CD4-positive, alpha-beta memory T cell (primary cell): ENCODE measurements around the gene RBFOX2. TPM values are rescaled to one million over a fixed set of nuclear protein-coding genes. Genes with fewer than 3 reads are reported as not detected.
A peak's percentile ranks its signal among the peaks of the same experiment; 100 is the strongest.

Experiments used
- CTCF ChIA-PET: fragments of 350-600 bp; sonication (Branson Sonifier 250); formaldehyde crosslinking; loops from one replicate; lab custom pipeline; 2021; ENCODE audit warnings: inconsistent platforms; ENCODE audit not compliant: partially characterized antibody; lab: Charles Lee
- POLR2A ChIA-PET: fragments of 350-600 bp; sonication (Branson Sonifier 250); formaldehyde crosslinking; loops from one replicate; lab custom pipeline; 2021; ENCODE audit not compliant: partially characterized antibody; lab: Charles Lee
- DNase-seq, 5 donors: peaks; one replicate each; pipeline versions ENCODE4 v3.0.0 to v3.0.0-alpha.2; 2020 to 2022; ENCODE audit warnings: mixed read lengths in 1 of 5
- H3K27ac ChIP-seq: one replicate; pipeline ENCODE4 v1.7.0; 2013; ENCODE audit warnings: low read depth, low read length
- H3K27me3 ChIP-seq: 2 replicates; pipeline ENCODE4 v1.7.0; 2013; ENCODE audit warnings: mild to moderate bottlenecking, low read length, moderate library complexity; ENCODE audit not compliant: insufficient read depth
- H3K36me3 ChIP-seq: 2 replicates; pipeline ENCODE4 v1.7.0; 2013; ENCODE audit warnings: mild to moderate bottlenecking, low read length, moderate library complexity; ENCODE audit not compliant: insufficient read depth
- H3K4me1 ChIP-seq: 2 replicates; pipeline ENCODE4 v1.7.0; 2013; ENCODE audit warnings: mild to moderate bottlenecking, low read length, moderate library complexity; ENCODE audit not compliant: insufficient read depth
- H3K4me3 ChIP-seq, 2 donors: one replicate each; pipeline ENCODE4 v1.7.0; 2013; ENCODE audit warnings: low read length in 2 of 2, mild to moderate bottlenecking in 1 of 2
- H3K9me3 ChIP-seq, 2 donors: one replicate each; pipeline ENCODE4 v1.7.0; 2013; ENCODE audit warnings: low read length in 2 of 2, control low read depth in 1 of 2; ENCODE audit not compliant: control insufficient read depth in 1 of 2
- H3K27ac Mint-ChIP-seq, 7 donors: one replicate each; pipeline ENCODE4 v1.8.0; 2020 to 2021; ENCODE audit warnings: mixed read lengths in 7 of 7, mild to moderate bottlenecking in 6 of 7, inconsistent platforms in 3 of 7, moderate library complexity in 3 of 7
- H3K27me3 Mint-ChIP-seq, 2 donors: one replicate each; pipeline ENCODE4 v1.8.0; 2020 to 2021; ENCODE audit warnings: mixed read lengths in 2 of 2
- H3K36me3 Mint-ChIP-seq, 2 donors: one replicate each; pipeline ENCODE4 v1.8.0; 2020 to 2021; ENCODE audit warnings: mixed read lengths in 2 of 2, inconsistent platforms in 1 of 2, mild to moderate bottlenecking in 1 of 2
- H3K4me1 Mint-ChIP-seq, 4 donors: one replicate each; pipeline ENCODE4 v1.8.0; 2020 to 2021; ENCODE audit warnings: mixed read lengths in 4 of 4, mild to moderate bottlenecking in 1 of 4
- H3K4me3 Mint-ChIP-seq, 8 donors: one replicate each; pipeline ENCODE4 v1.8.0; 2020 to 2021; ENCODE audit warnings: mixed read lengths in 8 of 8, mild to moderate bottlenecking in 7 of 8, moderate library complexity in 6 of 8, inconsistent platforms in 3 of 8
- H3K9me3 Mint-ChIP-seq, 8 donors: one replicate each; pipeline ENCODE4 v1.8.0; 2020 to 2021; ENCODE audit warnings: mixed read lengths in 8 of 8, mild to moderate bottlenecking in 5 of 8, inconsistent platforms in 3 of 8, moderate library complexity in 1 of 8
- intact Hi-C: fragments of 100-400 bp; cut with micrococcal nuclease; formaldehyde crosslinking; loops from one replicate; pipeline ENCODE4 v1.15.1; 2023
- polyA plus RNA-seq, 2 donors: library from polyadenylated mRNA; unstranded; fragments of 300-500 nt; fragmentation: Illumina TruSeq; gene quantifications; one replicate each; pipeline ENCODE4 v1.2.3, GENCODE V29; 2021
- total RNA-seq, 2 experiments: library from RNA; stranded (reverse); gene quantifications; one replicate each; pipeline ENCODE4 v1.2.3, GENCODE V29; 2021

Gene RBFOX2
- total and polyA plus RNA-seq, 4 experiments from 2014 or later: 0.68 to 1.3 (median 1.0) TPM

DNA sequence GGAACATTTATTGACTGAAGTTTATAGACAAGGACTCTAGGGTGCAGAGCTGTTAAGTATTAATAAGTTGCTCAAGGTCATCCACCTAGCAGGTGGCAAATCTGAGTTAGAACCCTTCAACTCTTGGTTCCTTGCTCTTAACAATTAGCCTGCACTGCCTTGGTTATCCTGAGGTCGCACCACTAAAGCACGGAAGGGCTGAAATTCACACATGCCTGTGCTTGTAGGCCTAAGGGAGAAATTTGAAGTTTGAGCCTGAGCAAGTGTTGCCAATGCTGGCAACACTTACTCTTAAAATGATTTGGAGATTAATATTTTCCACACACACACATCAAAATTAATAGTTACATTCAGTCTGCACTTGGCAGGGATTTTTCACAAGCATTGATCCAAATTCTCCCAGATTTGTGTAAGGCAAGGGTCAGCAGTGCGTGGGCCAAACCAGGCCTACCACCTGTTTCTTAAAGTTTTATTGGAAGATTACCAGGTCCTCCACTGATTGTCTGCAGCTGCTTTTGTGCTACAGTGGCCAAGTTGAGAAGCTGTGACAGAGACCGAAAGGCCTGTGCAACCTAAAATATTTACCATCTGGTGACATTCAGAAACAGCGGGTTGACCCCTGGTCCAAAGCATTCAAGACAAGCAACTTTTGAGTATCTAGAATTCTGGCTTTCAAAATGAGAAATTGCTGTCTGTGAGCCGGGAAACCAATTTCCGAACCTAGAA lies 294.7 kb downstream of the RBFOX2 start:
- H3K4me1 Mint-ChIP-seq: no peaks in the 10 kb centered on the region
- no peak for DNase-seq
- Histone ChIP-seq H3K9me3 (no peaks in the 10 kb centered on the region), H3K36me3 (no peaks in the 10 kb centered on the region), H3K27ac (no peak overlapping the region), H3K4me1 (no peaks in the 10 kb centered on the region), H3K27me3 (no peaks in the 10 kb centered on the region), H3K4me3 (no peak overlapping the region)
- ChIA-PET POLR2A (no interaction called here), CTCF (no interaction called here)
- H3K36me3 Mint-ChIP-seq: no peaks in the 10 kb centered on the region
- H3K9me3 Mint-ChIP-seq: no peaks in the 10 kb centered on the region
- intact Hi-C loops: no loop called here
- H3K27me3 Mint-ChIP-seq: peaks cover 4 to 6% of the 10 kb centered on the region in 2 donors
- H3K27ac Mint-ChIP-seq: peak overlapping the region in 1 of 7 donors; percentile 25
- H3K4me3 Mint-ChIP-seq: no peak overlapping the region

DNA sequence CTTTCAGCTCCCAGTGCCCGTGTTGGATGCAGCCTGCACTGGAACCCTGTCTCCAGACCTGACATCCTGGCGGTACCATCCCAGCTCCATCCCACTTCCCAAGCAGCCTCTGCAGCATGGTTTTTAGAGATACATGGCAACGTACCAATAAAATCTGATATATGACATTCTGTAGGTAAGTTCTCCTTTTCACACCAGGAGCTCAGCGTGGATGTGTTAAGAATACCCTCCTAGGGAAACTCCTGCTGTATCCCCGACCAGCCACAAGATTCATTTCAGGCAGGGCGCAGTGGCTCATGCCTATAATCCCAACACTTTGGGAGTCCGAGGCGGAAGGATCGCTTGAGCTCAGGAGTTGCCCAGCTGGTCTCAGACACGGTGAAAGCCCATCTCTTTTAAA lies 295.6 kb downstream of the RBFOX2 start:
- no peaks in the 10 kb centered on the region for H3K27me3 ChIP-seq
- ChIA-PET POLR2A (no interaction called here), CTCF (no interaction called here)
- Mint-ChIP-seq H3K4me3 (no peak overlapping the region), H3K9me3 (no peaks in the 10 kb centered on the region), H3K36me3 (no peaks in the 10 kb centered on the region), H3K4me1 (no peaks in the 10 kb centered on the region), H3K27me3 (peaks cover 4 to 6% of the 10 kb centered on the region in 2 donors), H3K27ac (peak overlapping the region in 1 of 7 donors; percentile 30)
- DNase-seq: no peak
- intact Hi-C loops: no loop called here
- no peaks in the 10 kb centered on the region for H3K36me3 ChIP-seq
- H3K27ac ChIP-seq: no peak overlapping the region
- no peaks in the 10 kb centered on the region for H3K9me3 ChIP-seq
- no peaks in the 10 kb centered on the region for H3K4me1 ChIP-seq
- no peak overlapping the region for H3K4me3 ChIP-seq

DNA sequence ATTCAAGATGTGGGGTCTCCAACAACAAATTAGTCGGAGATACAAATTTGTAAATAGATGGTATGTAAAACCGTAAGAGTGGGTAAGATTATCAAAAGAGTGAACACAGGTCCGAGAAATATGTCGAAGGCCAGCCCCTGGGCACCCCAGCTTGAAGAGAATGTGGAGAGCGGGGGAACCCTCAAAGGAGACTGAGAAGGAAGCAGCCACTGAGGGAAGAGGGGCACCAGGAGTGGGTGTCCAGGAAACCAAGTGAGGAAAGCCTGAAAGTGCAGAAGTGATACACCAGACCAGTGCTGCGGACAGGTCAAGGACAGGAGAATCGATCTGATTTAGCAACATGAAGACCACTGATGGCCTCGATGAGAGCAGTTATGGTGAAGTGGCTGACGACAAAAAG lies 296.5 kb downstream of the RBFOX2 start:
- Mint-ChIP-seq H3K27ac (no peak overlapping the region), H3K4me3 (no peak overlapping the region), H3K36me3 (no peaks in the 10 kb centered on the region), H3K4me1 (no peaks in the 10 kb centered on the region), H3K27me3 (peaks cover 4 to 6% of the 10 kb centered on the region in 2 donors), H3K9me3 (no peaks in the 10 kb centered on the region)
- ChIA-PET POLR2A (no interaction called here), CTCF (no interaction called here)
- no peak overlapping the region for H3K4me3 ChIP-seq
- H3K27ac ChIP-seq: no peak overlapping the region
- H3K27me3 ChIP-seq: no peaks in the 10 kb centered on the region
- no peaks in the 10 kb centered on the region for H3K36me3 ChIP-seq
- DNase-seq: no peak
- no peaks in the 10 kb centered on the region for H3K4me1 ChIP-seq
- intact Hi-C loops: no loop called here
- no peaks in the 10 kb centered on the region for H3K9me3 ChIP-seq

DNA sequence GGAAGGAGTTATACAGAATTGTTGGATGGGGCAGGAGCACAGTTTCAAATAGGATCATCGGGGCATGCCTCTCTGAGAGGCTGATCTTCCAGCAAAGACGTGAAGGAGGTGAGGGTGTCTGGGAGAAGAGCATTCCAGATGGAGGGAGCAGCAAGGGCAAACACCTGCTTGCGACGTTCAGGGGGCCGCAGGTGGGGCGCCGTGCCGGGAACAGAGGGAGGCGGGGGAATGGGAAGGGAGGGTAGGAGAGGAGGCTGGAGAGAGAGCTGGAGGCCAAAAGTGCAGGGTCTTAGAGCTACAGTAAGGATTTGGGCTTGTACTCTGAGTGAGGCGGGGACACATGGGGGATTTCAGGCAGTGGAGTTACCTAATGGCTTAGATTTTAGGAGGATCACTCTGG lies 297.3 kb downstream of the RBFOX2 start:
- H3K36me3 Mint-ChIP-seq: no peaks in the 10 kb centered on the region
- Histone ChIP-seq H3K9me3 (no peaks in the 10 kb centered on the region), H3K36me3 (no peaks in the 10 kb centered on the region), H3K27me3 (no peaks in the 10 kb centered on the region), H3K4me1 (no peaks in the 10 kb centered on the region), H3K4me3 (no peak overlapping the region), H3K27ac (no peak overlapping the region)
- no peak overlapping the region for H3K4me3 Mint-ChIP-seq
- H3K9me3 Mint-ChIP-seq: no peaks in the 10 kb centered on the region
- DNase-seq: no peak
- ChIA-PET POLR2A (no interaction called here), CTCF (no interaction called here)
- H3K27ac Mint-ChIP-seq: no peak overlapping the region
- H3K4me1 Mint-ChIP-seq: no peaks in the 10 kb centered on the region
- peaks cover 6 to 7% of the 10 kb centered on the region in 2 donors for H3K27me3 Mint-ChIP-seq
- intact Hi-C loops: no loop called here

DNA sequence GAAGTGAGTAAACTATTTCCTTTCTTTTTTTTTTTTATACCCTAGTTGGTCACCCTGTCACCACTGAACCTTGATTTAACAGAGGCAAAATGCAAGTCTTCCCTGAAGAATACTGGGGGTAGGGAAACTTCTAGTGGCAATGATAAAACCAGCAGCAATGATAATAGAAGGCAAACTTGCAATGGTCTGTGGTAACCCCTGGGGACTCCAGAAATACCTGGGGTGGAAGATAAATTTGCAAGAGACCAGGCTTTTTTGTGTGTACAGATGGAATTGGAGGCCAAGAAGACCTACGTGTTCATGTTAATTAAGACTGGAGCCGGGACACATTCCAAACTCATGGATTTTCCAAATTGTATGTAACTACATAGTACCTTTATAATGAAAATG lies 299.3 kb downstream of the RBFOX2 start:
- Mint-ChIP-seq H3K36me3 (no peaks in the 10 kb centered on the region), H3K27ac (no peak overlapping the region), H3K9me3 (no peaks in the 10 kb centered on the region), H3K4me1 (no peaks in the 10 kb centered on the region), H3K27me3 (peaks cover 6 to 7% of the 10 kb centered on the region in 2 donors), H3K4me3 (no peak overlapping the region)
- Histone ChIP-seq H3K27me3 (no peaks in the 10 kb centered on the region), H3K4me1 (no peaks in the 10 kb centered on the region), H3K4me3 (no peak overlapping the region), H3K27ac (no peak overlapping the region), H3K36me3 (no peaks in the 10 kb centered on the region), H3K9me3 (no peaks in the 10 kb centered on the region)
- intact Hi-C loops: no loop called here
- DNase-seq: no peak
- ChIA-PET POLR2A (no interaction called here), CTCF (no interaction called here)

DNA sequence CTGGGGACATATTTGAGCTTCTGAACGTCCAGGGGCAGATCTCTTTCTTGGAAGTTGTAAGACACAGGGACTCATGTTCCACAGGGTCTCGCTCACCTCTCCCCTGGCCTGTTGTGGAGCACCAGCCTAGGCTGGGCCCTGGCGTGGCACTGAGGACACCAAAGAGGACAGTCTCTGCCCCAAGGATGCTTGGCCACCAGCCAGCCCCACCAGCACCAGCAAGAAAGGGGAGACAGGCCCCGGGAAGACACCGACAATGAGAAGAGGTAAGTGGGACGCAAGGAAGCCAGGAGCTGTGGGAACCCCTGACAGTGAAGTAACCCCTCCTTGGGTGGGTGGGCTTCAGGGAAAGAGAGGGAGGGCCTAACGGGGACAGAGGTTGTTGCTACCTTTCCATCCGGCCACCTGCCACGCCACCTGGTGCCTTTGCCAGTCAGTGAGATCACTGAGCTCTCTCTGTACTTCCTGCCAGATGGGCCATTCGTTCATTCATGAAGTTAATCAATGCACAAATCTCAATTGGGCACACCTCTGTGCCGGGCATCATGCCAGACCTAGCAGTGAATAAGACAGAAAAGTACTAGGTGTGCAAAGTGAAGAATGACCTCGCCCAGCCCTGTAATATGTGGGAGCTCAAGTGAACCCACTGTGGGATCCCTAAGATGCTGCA lies 299.9 kb downstream of the RBFOX2 start:
- Mint-ChIP-seq H3K4me3 (no peak overlapping the region), H3K4me1 (no peaks in the 10 kb centered on the region), H3K36me3 (no peaks in the 10 kb centered on the region), H3K9me3 (no peaks in the 10 kb centered on the region), H3K27ac (no peak overlapping the region), H3K27me3 (peaks cover 6 to 7% of the 10 kb centered on the region in 2 donors)
- Histone ChIP-seq H3K27me3 (no peaks in the 10 kb centered on the region), H3K27ac (no peak overlapping the region), H3K36me3 (no peaks in the 10 kb centered on the region), H3K4me3 (no peak overlapping the region), H3K4me1 (no peaks in the 10 kb centered on the region), H3K9me3 (no peaks in the 10 kb centered on the region)
- DNase-seq: no peak
- CTCF ChIA-PET: no interaction called here
- POLR2A ChIA-PET: no interaction called here
- intact Hi-C loops: no loop called here

DNA sequence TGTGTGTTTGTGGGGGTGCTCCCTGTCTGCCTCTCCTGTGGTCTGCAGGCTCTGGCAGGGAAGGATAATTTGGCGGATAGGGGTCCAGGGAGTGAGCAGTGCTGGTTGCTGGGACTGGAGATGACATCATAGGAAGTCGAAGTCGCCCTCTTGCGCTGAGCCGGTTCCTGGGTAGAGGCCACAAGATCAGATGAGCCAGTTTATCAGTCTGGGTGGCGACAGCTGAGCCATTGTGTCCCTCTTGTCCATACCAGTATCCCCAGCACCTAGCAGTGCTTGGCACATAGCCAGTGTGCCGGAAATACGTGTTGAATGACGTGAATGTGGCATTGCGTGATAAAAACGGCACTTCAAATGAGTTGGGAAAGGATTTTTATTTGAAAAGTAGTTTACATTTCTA lies 301.2 kb downstream of the RBFOX2 start:
- intact Hi-C loops: no loop called here
- POLR2A ChIA-PET: interaction anchor here (0.9 kb wide), 1 partner anchor 65 kb away, joined by 3 read pairs; no protein-coding TSS in a partner anchor
- H3K4me3 ChIP-seq: no peak overlapping the region
- H3K27me3 ChIP-seq: no peaks in the 10 kb centered on the region
- H3K9me3 Mint-ChIP-seq: no peaks in the 10 kb centered on the region
- H3K27ac ChIP-seq: no peak overlapping the region
- no peaks in the 10 kb centered on the region for H3K4me1 Mint-ChIP-seq
- no peak overlapping the region for H3K4me3 Mint-ChIP-seq
- H3K27me3 Mint-ChIP-seq: peaks cover 6 to 7% of the 10 kb centered on the region in 2 donors
- no peaks in the 10 kb centered on the region for H3K36me3 Mint-ChIP-seq
- no peaks in the 10 kb centered on the region for H3K36me3 ChIP-seq
- no peak overlapping the region for H3K27ac Mint-ChIP-seq
- no peaks in the 10 kb centered on the region for H3K4me1 ChIP-seq
- CTCF ChIA-PET: no interaction called here
- no peaks in the 10 kb centered on the region for H3K9me3 ChIP-seq
- DNase-seq: no peak
